Left cardiac atrium (tissue), 4 donors: ENCODE results near the gene HOXD1. TPM values are rescaled to one million over a fixed set of nuclear protein-coding genes. Genes with fewer than 3 reads are reported as not detected.
A peak's percentile ranks its signal among the peaks of the same experiment; 100 is the strongest.

ENCODE experiments used
- ATAC-seq, 2 donors: fragments of 200-7000 bp; cut with Tn5 transposase; one replicate each; pipeline ENCODE4 v1.9.1; 2020; ENCODE audit warnings: mild to moderate bottlenecking in 2 of 2, moderate library complexity in 2 of 2
- DNase-seq: peaks from one replicate; pipeline ENCODE4 v3.0.0-alpha.2; 2020
- intact Hi-C, 2 donors: fragments of 100-400 bp; cut with DNase I; formaldehyde crosslinking; loops; one replicate each; pipeline versions ENCODE4 v1.14.1 to v1.15.1; 2022 to 2023
- total RNA-seq, 2 donors: library from RNA; stranded (reverse); fragmentation: NEBNext Ultra II Directional; extraction: Animal tissue kit (Norgen Biotek cat#: 25700); gene quantifications; one replicate each; pipeline ENCODE4 v1.2.1, GENCODE V29; 2021
- donor health status: DM: no; HTN: yes; CAD: no.
- donor health status: DM: no; HTN: yes; CAD: no; lungs with severe emphysema.
- donor health status: DM: yes; HTN: yes; CAD: no.
- donor health status: Dilated cardiomyopathy.

The HOXD1 gene
- total RNA-seq, 2 donors from 2014 or later, result 0.21 TPM; not detected in 1

GRCh38 chr2:176162911-176163671, 25.4 kb upstream of the HOXD1 start:
- no peak for DNase-seq
- intact Hi-C loops, result no loop called here
- ATAC-seq, result no peak

GRCh38 chr2:176163672-176164056, 24.8 kb upstream of the HOXD1 start:
- intact Hi-C loops, result no loop called here
- ATAC-seq, result no peak
- DNase-seq, result no peak

- ATAC-seq (no peak), DNase-seq (no peak)
- intact Hi-C loops, result no loop called here
These were observed 24.3 kb upstream of the HOXD1 start for GRCh38 chr2:176164201-176164600.

- ATAC-seq, result no peak
- intact Hi-C loops, result no loop called here
- no peak for DNase-seq
These were observed 23.7 kb upstream of the HOXD1 start for GRCh38 chr2:176164611-176165369.

- DNase-seq (no peak), ATAC-seq (no peak)
- intact Hi-C loops, result no loop called here
These were observed 23.0 kb upstream of the HOXD1 start for GRCh38 chr2:176165370-176166050.

GRCh38 chr2:176166272-176166671, 22.2 kb upstream of the HOXD1 start:
- intact Hi-C loops, result no loop called here
- ATAC-seq (no peak), DNase-seq (no peak)

GRCh38 chr2:176167398-176167797, 21.1 kb upstream of the HOXD1 start:
- no peak for DNase-seq
- intact Hi-C loops, result no loop called here
- no peak for ATAC-seq

GRCh38 chr2:176169181-176169580, 19.3 kb upstream of the HOXD1 start:
- no peak for ATAC-seq

GRCh38 chr2:176169711-176170110, 18.8 kb upstream of the HOXD1 start:
- DNase-seq (no peak), ATAC-seq (no peak)
- intact Hi-C loops, result no loop called here

More at GRCh38 chr2:176169181-176169580, 19.3 kb upstream of the HOXD1 start:
- intact Hi-C loops, result no loop called here
- no peak for DNase-seq

GRCh38 chr2:176170602-176171305, 17.7 kb upstream of the HOXD1 start:
- intact Hi-C loops, result no loop called here
- no peak for DNase-seq
- ATAC-seq, result no peak

GRCh38 chr2:176171351-176172006, 17.0 kb upstream of the HOXD1 start:
- intact Hi-C loops, result no loop called here
- ATAC-seq, result peak in 1 of 2 donors; percentile 19

GRCh38 chr2:176172007-176172894, 16.2 kb upstream of the HOXD1 start:
- no peak for DNase-seq
- intact Hi-C loops, result no loop called here
- no peak for ATAC-seq

More at GRCh38 chr2:176171351-176172006, 17.0 kb upstream of the HOXD1 start:
- no peak for DNase-seq

- intact Hi-C loops, result no loop called here
- DNase-seq (no peak), ATAC-seq (no peak)
These were observed 15.4 kb upstream of the HOXD1 start for GRCh38 chr2:176172895-176173566.

GRCh38 chr2:176173567-176174381, 14.7 kb upstream of the HOXD1 start:
- intact Hi-C loops, result no loop called here
- no peak for ATAC-seq
- DNase-seq, result no peak

- no peak for ATAC-seq
- intact Hi-C loops, result no loop called here
These were observed 14.1 kb upstream of the HOXD1 start for GRCh38 chr2:176174382-176174823.

More at GRCh38 chr2:176174382-176174823, 14.1 kb upstream of the HOXD1 start:
- no peak for DNase-seq
